ENCODE data around the gene TRPC4AP.

TRPC4AP gene

DNA sequence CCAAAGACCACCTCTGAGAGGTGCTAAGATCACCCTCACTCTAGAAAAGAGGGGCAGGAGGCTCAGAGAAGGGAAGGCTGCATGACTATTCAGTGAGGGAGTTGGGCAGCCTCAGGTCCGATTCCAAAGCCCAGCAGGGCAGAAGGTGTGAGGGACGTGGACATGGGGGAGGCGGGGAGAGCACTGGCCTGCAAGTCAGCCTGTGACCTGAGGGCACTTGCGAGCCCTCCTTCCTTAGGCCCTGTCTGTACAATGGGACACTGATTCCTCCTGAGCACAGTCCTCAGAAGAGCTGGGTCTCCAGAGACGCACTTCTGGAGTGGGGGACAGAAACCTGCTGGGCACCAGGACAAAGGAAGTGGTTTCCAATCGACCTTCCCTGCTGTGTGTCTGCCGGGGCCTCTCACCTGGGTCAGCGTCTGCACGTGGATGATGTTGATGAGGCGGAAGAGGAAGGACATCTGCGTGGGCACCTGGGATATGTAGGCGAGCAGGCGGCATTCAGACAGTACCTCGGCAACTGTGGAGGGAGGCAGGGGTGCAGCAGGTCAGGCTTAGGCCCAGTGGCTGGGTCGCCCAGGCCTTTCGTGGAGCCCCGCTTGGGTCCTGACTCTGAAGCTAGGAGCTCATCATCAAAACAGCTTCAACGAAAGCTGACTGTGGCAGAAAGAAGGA is 88.4 kb downstream of the TRPC4AP start:
- Histone ChIP-seq H3K4me3 (ENCODE audit: low read depth in 1 of 2, low read length in 2 of 2) (no peak overlapping the region), H3K9me3 (ENCODE audit: control insufficient read depth in 1 of 2, low read length in 2 of 2) (no peaks in the 10 kb centered on the region), H3K4me1 (ENCODE audit: control insufficient read depth in 1 of 2, insufficient read depth in 2 of 2, low read length in 2 of 2) (no peaks in the 10 kb centered on the region), H3K27ac (ENCODE audit: low read length) (no peak overlapping the region), H3K27me3 (ENCODE audit: low read depth, low read length) (no peaks in the 10 kb centered on the region), H3K36me3 (ENCODE audit: control insufficient read depth in 1 of 2, insufficient read depth in 2 of 2, low read length in 2 of 2) (peaks cover 77 to 96% of the 10 kb centered on the region in 2 donors)

DNA sequence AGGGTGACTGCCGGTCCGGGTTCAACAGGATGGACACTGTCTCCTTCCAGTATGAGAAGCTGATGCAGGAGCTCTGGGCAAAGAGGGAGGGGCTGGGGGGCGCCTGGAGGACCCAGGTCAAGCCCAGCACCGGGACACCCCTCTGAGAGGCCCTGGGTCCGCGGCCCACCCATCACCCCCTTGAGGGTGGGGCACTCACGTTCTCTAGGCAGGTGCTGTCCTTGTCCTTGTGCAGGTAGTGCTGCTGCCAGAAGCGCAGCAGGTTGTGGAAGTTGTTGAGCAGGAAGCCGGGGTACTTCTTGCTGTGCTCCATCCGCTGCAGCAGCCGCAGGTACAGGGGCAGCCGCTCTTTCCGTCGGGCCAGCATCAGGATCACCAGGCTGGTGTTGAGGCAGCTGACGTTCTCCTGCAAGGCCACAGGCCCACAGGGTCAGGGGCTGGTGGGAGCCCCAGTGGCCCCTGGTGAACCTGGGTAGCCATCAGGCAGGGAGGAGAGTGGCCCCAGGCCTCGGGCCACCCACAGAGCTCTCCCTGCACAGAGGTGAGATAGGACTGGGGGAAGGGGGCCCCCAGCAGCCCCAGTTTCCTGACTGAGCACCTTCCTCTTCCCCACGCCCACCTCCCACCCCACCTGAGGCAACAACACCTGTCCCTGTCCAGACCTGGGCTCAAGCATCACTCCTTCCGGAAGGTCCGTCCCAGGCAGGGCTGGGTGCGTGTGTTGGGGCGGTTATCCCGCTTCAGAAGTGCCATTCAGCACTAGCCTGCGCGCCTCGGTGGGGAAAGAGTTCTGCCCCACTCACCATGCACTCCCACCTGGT is 89.2 kb downstream of the TRPC4AP start:
- Histone ChIP-seq H3K27ac (ENCODE audit: low read length) (no peak overlapping the region), H3K9me3 (ENCODE audit: control insufficient read depth in 1 of 2, low read length in 2 of 2) (no peaks in the 10 kb centered on the region), H3K4me1 (ENCODE audit: control insufficient read depth in 1 of 2, insufficient read depth in 2 of 2, low read length in 2 of 2) (no peaks in the 10 kb centered on the region), H3K27me3 (ENCODE audit: low read depth, low read length) (no peaks in the 10 kb centered on the region), H3K36me3 (ENCODE audit: control insufficient read depth in 1 of 2, insufficient read depth in 2 of 2, low read length in 2 of 2) (peaks cover 75 to 96% of the 10 kb centered on the region in 2 donors), H3K4me3 (ENCODE audit: low read depth in 1 of 2, low read length in 2 of 2) (no peak overlapping the region)

DNA sequence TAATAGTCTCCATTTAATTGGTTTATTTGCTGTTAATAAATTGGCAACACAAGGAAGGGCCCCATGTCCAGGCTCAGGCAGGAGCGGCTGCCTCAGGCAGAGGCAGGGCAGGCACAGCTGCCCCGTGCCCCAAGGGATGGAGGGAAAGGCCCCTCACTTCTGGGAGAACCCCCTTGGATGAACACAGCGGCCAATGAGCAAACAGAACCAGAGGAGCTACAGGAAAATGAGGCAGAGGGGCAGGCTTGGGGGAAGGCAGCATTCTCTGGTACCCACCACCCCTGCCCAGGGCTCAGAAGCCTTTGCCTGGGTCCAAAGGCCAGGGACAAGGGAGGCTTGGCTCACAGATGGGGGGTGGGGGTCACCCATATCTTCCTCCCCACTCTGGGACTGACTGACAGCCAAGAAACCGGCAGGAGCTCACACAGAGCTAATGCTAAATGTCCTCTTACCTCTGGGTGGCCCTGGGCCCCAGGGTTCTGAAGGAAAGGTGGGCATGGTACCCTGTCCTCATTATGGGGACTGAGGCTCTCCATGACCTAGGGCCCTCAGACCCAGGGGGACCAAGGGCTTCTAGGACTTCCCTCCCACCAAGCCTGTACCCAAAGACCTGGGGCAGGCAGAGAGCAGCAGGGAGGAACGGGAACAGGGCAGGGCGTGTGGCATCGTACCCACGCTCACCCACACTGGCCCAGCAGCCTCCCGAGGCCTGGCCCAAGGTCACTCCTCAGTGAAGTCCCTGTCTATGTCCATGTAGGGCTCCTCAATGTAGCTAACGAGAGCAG is 90.0 kb downstream of the TRPC4AP start:
- Histone ChIP-seq H3K27ac (ENCODE audit: low read length) (no peak overlapping the region), H3K36me3 (ENCODE audit: control insufficient read depth in 1 of 2, insufficient read depth in 2 of 2, low read length in 2 of 2) (peaks cover 67 to 93% of the 10 kb centered on the region in 2 donors), H3K4me3 (ENCODE audit: low read depth in 1 of 2, low read length in 2 of 2) (no peak overlapping the region), H3K4me1 (ENCODE audit: control insufficient read depth in 1 of 2, insufficient read depth in 2 of 2, low read length in 2 of 2) (peaks cover 0 to 3% of the 10 kb centered on the region in 2 donors), H3K27me3 (ENCODE audit: low read depth, low read length) (no peaks in the 10 kb centered on the region), H3K9me3 (ENCODE audit: control insufficient read depth in 1 of 2, low read length in 2 of 2) (no peaks in the 10 kb centered on the region)

- no peak overlapping the region for H3K4me3 ChIP-seq (ENCODE audit: low read depth in 1 of 2, low read length in 2 of 2)
- no peak overlapping the region for H3K27ac ChIP-seq (ENCODE audit: low read length)
- H3K36me3 ChIP-seq (ENCODE audit: control insufficient read depth in 1 of 2, insufficient read depth in 2 of 2, low read length in 2 of 2) = peaks cover 59 to 87% of the 10 kb centered on the region in 2 donors
- no peaks in the 10 kb centered on the region for H3K9me3 ChIP-seq (ENCODE audit: control insufficient read depth in 1 of 2, low read length in 2 of 2)
- H3K27me3 ChIP-seq (ENCODE audit: low read depth, low read length) = no peaks in the 10 kb centered on the region
- H3K4me1 ChIP-seq (ENCODE audit: control insufficient read depth in 1 of 2, insufficient read depth in 2 of 2, low read length in 2 of 2) = peaks cover 0 to 11% of the 10 kb centered on the region in 2 donors
Observed at GRCh38 chr20:35001596-35002362, 90.8 kb downstream of the TRPC4AP start.

DNA sequence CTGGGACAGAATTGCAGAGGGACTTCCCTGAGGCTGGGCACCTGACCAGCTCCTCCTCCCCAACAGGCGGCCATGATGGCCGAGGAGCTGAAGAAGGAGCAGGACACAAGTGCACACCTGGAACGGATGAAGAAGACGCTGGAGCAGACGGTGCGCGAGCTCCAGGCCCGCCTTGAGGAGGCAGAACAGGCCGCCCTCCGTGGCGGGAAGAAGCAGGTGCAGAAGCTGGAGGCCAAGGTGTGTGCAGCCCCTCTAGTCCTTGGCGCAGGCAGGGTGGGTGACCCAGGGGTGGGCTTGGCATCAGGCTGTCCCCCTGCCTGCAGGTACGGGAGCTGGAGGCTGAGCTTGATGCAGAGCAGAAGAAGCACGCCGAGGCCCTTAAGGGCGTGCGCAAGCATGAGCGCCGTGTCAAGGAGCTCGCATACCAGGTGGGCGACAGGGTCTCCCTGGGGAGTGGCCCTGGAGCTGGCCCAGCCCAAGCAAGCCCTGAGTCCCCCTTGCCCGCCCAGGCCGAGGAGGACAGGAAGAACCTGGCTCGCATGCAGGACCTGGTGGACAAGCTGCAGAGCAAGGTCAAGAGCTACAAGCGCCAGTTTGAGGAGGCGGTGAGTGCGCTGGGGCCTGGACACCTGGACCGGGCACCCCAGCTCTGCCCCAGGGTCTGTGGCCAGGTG is 91.5 kb downstream of the TRPC4AP start:
- Histone ChIP-seq H3K27ac (ENCODE audit: low read length) (no peak overlapping the region), H3K36me3 (ENCODE audit: control insufficient read depth in 1 of 2, insufficient read depth in 2 of 2, low read length in 2 of 2) (peaks cover 55 to 88% of the 10 kb centered on the region in 2 donors), H3K9me3 (ENCODE audit: control insufficient read depth in 1 of 2, low read length in 2 of 2) (no peaks in the 10 kb centered on the region), H3K4me3 (ENCODE audit: low read depth in 1 of 2, low read length in 2 of 2) (no peak overlapping the region), H3K27me3 (ENCODE audit: low read depth, low read length) (no peaks in the 10 kb centered on the region), H3K4me1 (ENCODE audit: control insufficient read depth in 1 of 2, insufficient read depth in 2 of 2, low read length in 2 of 2) (peaks cover 0 to 12% of the 10 kb centered on the region in 2 donors)

DNA sequence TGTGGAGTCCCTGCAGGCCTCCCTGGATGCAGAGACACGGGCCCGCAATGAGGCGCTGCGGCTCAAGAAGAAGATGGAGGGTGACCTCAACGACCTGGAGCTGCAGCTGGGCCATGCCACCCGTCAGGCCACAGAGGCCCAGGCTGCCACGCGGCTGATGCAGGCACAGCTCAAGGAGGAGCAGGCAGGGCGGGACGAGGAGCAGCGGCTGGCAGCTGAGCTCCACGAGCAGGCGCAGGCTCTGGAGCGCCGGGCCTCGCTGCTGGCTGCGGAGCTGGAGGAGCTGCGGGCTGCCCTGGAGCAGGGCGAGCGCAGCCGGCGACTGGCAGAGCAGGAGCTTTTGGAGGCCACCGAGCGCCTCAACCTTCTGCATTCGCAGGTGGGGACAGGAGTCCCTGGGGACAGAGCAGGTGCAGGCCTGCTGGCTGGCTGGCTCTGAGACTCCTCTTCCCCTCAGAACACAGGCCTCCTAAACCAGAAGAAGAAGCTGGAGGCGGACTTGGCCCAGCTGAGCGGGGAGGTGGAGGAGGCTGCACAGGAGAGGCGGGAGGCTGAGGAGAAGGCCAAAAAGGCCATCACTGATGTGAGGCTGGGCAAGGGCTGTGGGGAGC is 92.2 kb downstream of the TRPC4AP start:
- Histone ChIP-seq H3K36me3 (ENCODE audit: control insufficient read depth in 1 of 2, insufficient read depth in 2 of 2, low read length in 2 of 2) (peaks cover 55 to 88% of the 10 kb centered on the region in 2 donors), H3K4me3 (ENCODE audit: low read depth in 1 of 2, low read length in 2 of 2) (no peak overlapping the region), H3K4me1 (ENCODE audit: control insufficient read depth in 1 of 2, insufficient read depth in 2 of 2, low read length in 2 of 2) (peaks cover 0 to 12% of the 10 kb centered on the region in 2 donors), H3K27me3 (ENCODE audit: low read depth, low read length) (no peaks in the 10 kb centered on the region), H3K27ac (ENCODE audit: low read length) (no peak overlapping the region), H3K9me3 (ENCODE audit: control insufficient read depth in 1 of 2, low read length in 2 of 2) (no peaks in the 10 kb centered on the region)

DNA sequence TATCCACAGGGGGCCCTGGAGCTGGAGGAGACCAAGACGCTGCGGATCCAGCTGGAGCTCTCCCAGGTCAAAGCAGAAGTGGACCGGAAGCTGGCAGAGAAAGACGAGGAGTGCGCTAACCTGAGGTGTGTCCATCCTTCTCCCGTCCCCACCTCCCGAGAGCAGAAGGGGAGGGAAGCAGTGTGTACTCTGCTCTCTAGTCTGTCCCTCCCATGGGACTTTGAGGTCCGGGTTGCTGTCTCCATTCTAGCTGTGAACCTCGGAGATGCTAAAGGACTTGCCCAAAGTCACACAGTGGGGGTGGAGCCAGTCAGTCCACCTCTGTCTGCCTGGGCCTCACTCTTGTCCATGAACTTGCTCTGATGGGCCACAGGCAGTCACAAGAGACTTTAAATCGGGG is 92.8 kb downstream of the TRPC4AP start:
- Histone ChIP-seq H3K27ac (ENCODE audit: low read length) (no peak overlapping the region), H3K4me3 (ENCODE audit: low read depth in 1 of 2, low read length in 2 of 2) (no peak overlapping the region), H3K9me3 (ENCODE audit: control insufficient read depth in 1 of 2, low read length in 2 of 2) (no peaks in the 10 kb centered on the region), H3K36me3 (ENCODE audit: control insufficient read depth in 1 of 2, insufficient read depth in 2 of 2, low read length in 2 of 2) (peaks cover 51 to 88% of the 10 kb centered on the region in 2 donors), H3K27me3 (ENCODE audit: low read depth, low read length) (no peaks in the 10 kb centered on the region), H3K4me1 (ENCODE audit: control insufficient read depth in 1 of 2, insufficient read depth in 2 of 2, low read length in 2 of 2) (peaks cover 0 to 12% of the 10 kb centered on the region in 2 donors)

GRCh38 chr20:34999021-34999451 is 93.6 kb downstream of the TRPC4AP start:
- H3K36me3 ChIP-seq (ENCODE audit: control insufficient read depth in 1 of 2, insufficient read depth in 2 of 2, low read length in 2 of 2) = peaks cover 44 to 87% of the 10 kb centered on the region in 2 donors
- no peaks in the 10 kb centered on the region for H3K9me3 ChIP-seq (ENCODE audit: control insufficient read depth in 1 of 2, low read length in 2 of 2)
- peaks cover 0 to 12% of the 10 kb centered on the region in 2 donors for H3K4me1 ChIP-seq (ENCODE audit: control insufficient read depth in 1 of 2, insufficient read depth in 2 of 2, low read length in 2 of 2)
- no peak overlapping the region for H3K27ac ChIP-seq (ENCODE audit: low read length)
- no peak overlapping the region for H3K4me3 ChIP-seq (ENCODE audit: low read depth in 1 of 2, low read length in 2 of 2)
- no peaks in the 10 kb centered on the region for H3K27me3 ChIP-seq (ENCODE audit: low read depth, low read length)

DNA sequence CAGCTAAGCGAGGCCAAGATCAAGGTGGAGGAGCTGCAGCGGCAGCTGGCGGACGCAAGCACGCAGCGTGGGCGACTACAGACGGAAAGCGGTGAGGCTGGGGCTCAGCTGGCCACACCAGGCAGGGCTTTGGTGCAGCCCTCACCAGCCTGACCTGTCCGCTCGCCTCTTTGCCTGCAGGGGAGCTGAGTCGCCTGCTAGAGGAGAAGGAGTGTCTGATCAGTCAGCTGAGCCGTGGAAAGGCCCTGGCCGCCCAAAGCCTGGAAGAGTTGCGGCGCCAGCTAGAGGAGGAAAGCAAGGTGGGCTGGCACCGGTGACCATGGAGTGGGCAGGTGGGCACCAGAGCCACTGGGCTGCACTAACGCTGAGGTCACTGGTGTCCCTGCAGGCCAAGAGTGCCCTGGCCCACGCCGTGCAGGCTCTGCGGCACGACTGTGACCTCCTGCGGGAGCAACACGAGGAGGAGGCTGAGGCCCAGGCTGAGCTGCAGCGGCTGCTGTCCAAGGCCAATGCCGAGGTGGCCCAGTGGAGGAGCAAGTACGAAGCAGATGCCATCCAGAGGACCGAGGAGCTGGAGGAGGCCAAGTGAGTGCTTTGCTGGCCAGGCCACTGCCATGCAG is 94.2 kb downstream of the TRPC4AP start:
- Histone ChIP-seq H3K9me3 (ENCODE audit: control insufficient read depth in 1 of 2, low read length in 2 of 2) (no peaks in the 10 kb centered on the region), H3K4me1 (ENCODE audit: control insufficient read depth in 1 of 2, insufficient read depth in 2 of 2, low read length in 2 of 2) (peaks cover 0 to 12% of the 10 kb centered on the region in 2 donors), H3K4me3 (ENCODE audit: low read depth in 1 of 2, low read length in 2 of 2) (no peak overlapping the region), H3K27ac (ENCODE audit: low read length) (no peak overlapping the region), H3K36me3 (ENCODE audit: control insufficient read depth in 1 of 2, insufficient read depth in 2 of 2, low read length in 2 of 2) (peaks cover 44 to 86% of the 10 kb centered on the region in 2 donors), H3K27me3 (ENCODE audit: low read depth, low read length) (no peaks in the 10 kb centered on the region)

DNA sequence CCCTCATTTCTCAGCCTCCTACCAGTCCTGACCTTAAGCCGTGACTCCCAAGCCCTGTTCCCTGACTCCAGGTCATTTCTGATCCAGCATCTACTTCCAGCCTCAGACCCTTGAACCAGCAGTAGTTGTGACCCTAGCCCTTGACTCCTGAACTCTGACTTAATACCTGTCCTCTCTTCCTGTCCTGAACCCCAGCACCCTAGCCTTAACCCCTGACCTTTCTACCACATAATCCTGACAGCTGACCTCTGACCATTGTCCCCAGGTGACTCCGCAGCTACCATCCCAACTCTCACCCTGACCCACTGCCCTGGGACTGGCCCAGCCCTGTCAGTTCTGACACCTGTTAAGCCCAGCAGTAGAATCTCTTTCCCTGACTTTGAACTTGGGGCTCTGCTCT is 94.8 kb downstream of the TRPC4AP start:
- H3K36me3 ChIP-seq (ENCODE audit: control insufficient read depth in 1 of 2, insufficient read depth in 2 of 2, low read length in 2 of 2) = peaks cover 39 to 84% of the 10 kb centered on the region in 2 donors

More for the DNA sequence above, 94.8 kb downstream of the TRPC4AP start:
- no peak overlapping the region for H3K27ac ChIP-seq (ENCODE audit: low read length)
- peaks cover 0 to 12% of the 10 kb centered on the region in 2 donors for H3K4me1 ChIP-seq (ENCODE audit: control insufficient read depth in 1 of 2, insufficient read depth in 2 of 2, low read length in 2 of 2)
- no peaks in the 10 kb centered on the region for H3K27me3 ChIP-seq (ENCODE audit: low read depth, low read length)
- no peaks in the 10 kb centered on the region for H3K9me3 ChIP-seq (ENCODE audit: control insufficient read depth in 1 of 2, low read length in 2 of 2)
- H3K4me3 ChIP-seq (ENCODE audit: low read depth in 1 of 2, low read length in 2 of 2) = no peak overlapping the region

All from muscle layer of duodenum (tissue), 2 donors.